Heart left ventricle (tissue), 13 donors: Measurements from ENCODE around the gene PHAF1.

Experiments
- POLR2A ChIP-seq, 2 donors: fragments of 450-650 bp; IDR thresholded peaks; one replicate each; pipeline ENCODE4 v1.6.1; 2017; ENCODE audit warnings: antibody characterized with exemption in 2 of 2, mild to moderate bottlenecking in 2 of 2, moderate library complexity in 2 of 2
- TF ChIP-seq, protein P1 (sequence below), 12 donors: fragments of 200-600 bp; sonication (generic) in 4 of 12; IDR thresholded peaks; one replicate each; pipeline versions ENCODE4 v1.5.0 to v1.8.0; 2018 to 2022; ENCODE audit warnings: antibody characterized with exemption in 12 of 12, mild to moderate bottlenecking in 5 of 12
- donor health status: ischemic (EF 13 %, LVEDD 7.1; RV severe dilation, severe dysfunction).
- donor health status: DM: no; HTN: yes; CAD: no.
- donor health status: DM: no; HTN: no; CAD: no.
- donor health status: ischemic (EF 25% LVEDD 6.9; RV normal size, moderate dysfunction).
- donor health status: ischemic (EF 25% LVEDD 5.7; RV mildly dilated, moderate dysfunction).
- donor health status: ischemic (EF 35%, LVEDD 5.7; RV mildly dilated, moderate dysfunction).
- donor health status: nonischemic (EF 11% LVEDD 7.7; RV severe dilation, severe dysfunction).
- donor health status: DM: yes; HTN: yes; CAD: no.
- donor health status: PGD.
- donor health status: ischemic (EF 29% LVEDD 5.4; RV normal size, mild dysfunction).
- donor health status: nonischemic (EF 23%, LVEDD 6.1; RV moderate dilation, normal function).

DNA sequence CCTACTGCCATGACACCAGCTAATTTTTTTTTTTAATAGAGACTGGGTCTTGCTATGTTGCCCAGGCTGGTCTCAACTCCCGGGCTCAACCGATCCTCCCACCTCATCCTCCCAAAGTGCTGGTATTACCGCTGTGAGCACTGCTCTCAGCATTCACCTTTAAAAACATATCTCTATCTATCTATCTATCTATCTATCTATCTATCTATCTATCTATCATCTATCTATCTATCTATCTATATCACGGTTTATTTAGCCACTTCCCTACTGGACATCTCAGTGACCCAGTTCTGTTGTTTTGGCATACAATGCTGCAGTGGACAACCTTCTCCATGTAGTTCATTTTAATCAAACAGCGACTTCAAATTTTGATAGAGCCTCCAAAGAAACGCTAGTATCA is 1.3 kb upstream of the PHAF1 start:
- TF ChIP-seq, protein P1, sequence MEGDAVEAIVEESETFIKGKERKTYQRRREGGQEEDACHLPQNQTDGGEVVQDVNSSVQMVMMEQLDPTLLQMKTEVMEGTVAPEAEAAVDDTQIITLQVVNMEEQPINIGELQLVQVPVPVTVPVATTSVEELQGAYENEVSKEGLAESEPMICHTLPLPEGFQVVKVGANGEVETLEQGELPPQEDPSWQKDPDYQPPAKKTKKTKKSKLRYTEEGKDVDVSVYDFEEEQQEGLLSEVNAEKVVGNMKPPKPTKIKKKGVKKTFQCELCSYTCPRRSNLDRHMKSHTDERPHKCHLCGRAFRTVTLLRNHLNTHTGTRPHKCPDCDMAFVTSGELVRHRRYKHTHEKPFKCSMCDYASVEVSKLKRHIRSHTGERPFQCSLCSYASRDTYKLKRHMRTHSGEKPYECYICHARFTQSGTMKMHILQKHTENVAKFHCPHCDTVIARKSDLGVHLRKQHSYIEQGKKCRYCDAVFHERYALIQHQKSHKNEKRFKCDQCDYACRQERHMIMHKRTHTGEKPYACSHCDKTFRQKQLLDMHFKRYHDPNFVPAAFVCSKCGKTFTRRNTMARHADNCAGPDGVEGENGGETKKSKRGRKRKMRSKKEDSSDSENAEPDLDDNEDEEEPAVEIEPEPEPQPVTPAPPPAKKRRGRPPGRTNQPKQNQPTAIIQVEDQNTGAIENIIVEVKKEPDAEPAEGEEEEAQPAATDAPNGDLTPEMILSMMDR (IDR thresholded peaks at IDR 0.05) = no peak
- TF ChIP-seq POLR2A (IDR thresholded peaks at IDR 0.05) = no peak
